PC-9 (cell line): ENCODE data around the gene PAFAH2.

Experiments
- EZH2 ChIP-seq: fragments of 200-600 bp; sonication (generic); IDR thresholded peaks from 2 replicates; pipeline ENCODE4 v1.8.0; 2017; ENCODE audit warnings: antibody characterized with exemption, low read depth
- TF ChIP-seq, protein P1 (sequence below): fragments of 200-600 bp; sonication (generic); conservative IDR thresholded peaks from 2 replicates; pipeline ENCODE4 v1.6.1; 2017; ENCODE audit warnings: mixed run types, antibody characterized with exemption, mild to moderate bottlenecking, moderate library complexity

DNA sequence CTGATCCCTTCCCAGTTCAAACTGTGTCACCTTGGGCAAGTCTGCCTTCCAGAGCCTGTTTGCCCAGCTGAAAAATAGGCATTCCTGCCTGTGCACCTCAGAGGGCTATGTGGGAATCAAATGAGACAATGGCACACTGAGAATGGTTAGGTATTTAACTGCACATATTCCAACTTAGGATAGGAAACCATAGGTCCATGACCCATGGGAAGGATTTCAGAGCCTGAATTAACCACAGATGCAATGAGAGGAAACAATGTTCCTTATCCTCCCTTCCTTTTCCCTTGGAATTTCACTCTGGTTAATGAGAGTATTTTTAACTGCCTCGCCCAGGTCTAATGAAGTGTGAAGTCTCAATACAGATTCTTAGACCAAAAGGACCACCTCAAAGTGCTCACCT is 12.7 kb downstream of the PAFAH2 start:
- TF ChIP-seq, protein P1, sequence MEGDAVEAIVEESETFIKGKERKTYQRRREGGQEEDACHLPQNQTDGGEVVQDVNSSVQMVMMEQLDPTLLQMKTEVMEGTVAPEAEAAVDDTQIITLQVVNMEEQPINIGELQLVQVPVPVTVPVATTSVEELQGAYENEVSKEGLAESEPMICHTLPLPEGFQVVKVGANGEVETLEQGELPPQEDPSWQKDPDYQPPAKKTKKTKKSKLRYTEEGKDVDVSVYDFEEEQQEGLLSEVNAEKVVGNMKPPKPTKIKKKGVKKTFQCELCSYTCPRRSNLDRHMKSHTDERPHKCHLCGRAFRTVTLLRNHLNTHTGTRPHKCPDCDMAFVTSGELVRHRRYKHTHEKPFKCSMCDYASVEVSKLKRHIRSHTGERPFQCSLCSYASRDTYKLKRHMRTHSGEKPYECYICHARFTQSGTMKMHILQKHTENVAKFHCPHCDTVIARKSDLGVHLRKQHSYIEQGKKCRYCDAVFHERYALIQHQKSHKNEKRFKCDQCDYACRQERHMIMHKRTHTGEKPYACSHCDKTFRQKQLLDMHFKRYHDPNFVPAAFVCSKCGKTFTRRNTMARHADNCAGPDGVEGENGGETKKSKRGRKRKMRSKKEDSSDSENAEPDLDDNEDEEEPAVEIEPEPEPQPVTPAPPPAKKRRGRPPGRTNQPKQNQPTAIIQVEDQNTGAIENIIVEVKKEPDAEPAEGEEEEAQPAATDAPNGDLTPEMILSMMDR: no peak
- no peak for TF ChIP-seq EZH2
